GM23338 (cell line): Measurements from ENCODE around the gene ATF7.
"Not testable (repeated sequence)": the region's sequence is repeated elsewhere in the genome, so short reads cannot be mapped to it uniquely, and the experiment has no call there.

Experiments
- CREB1 ChIP-seq: fragments of 250-450 bp; sonication (Bioruptor Pico); IDR thresholded peaks from 2 replicates; pipeline ENCODE4 v1.5.0; 2020; ENCODE audit warnings: low read depth, mild to moderate bottlenecking, moderate library complexity
- CTCF ChIP-seq, 2 experiments: fragments of 200-600 bp in 1 of 2; sonication (generic) in 1 of 2; conservative IDR thresholded peaks; 2 replicates each; pipeline versions ENCODE4 v1.5.1 to v1.6.1; 2016 to 2017; ENCODE audit warnings: antibody characterized with exemption in 2 of 2, low read depth in 2 of 2, mild to moderate bottlenecking in 2 of 2, moderate library complexity in 1 of 2
- EZH2 ChIP-seq: fragments of 200-600 bp; sonication (generic); IDR thresholded peaks from one replicate; pipeline ENCODE4 v1.8.0; 2017; ENCODE audit warnings: antibody characterized with exemption, mild to moderate bottlenecking, low read depth; ENCODE audit not compliant: unreplicated experiment
- EZH2phosphoT487 ChIP-seq: fragments of 200-600 bp; sonication (generic); IDR thresholded peaks from one replicate; pipeline ENCODE4 v1.8.1; 2018; ENCODE audit warnings: antibody characterized with exemption; ENCODE audit not compliant: unreplicated experiment
- JUNB ChIP-seq: IDR thresholded peaks from one replicate; pipeline ENCODE4 v1.6.1; 2016; ENCODE audit warnings: antibody characterized with exemption; ENCODE audit not compliant: unreplicated experiment
- REST ChIP-seq: IDR thresholded peaks from one replicate; pipeline ENCODE4 v1.6.1; 2018; ENCODE audit warnings: antibody characterized with exemption; ENCODE audit not compliant: unreplicated experiment
- ZNF114 ChIP-seq: fragments of 250-450 bp; sonication (Bioruptor Pico); IDR thresholded peaks from 2 replicates; pipeline ENCODE4 v1.5.0; 2020; ENCODE audit warnings: mild to moderate bottlenecking, moderate library complexity
- ZNF331 ChIP-seq: fragments of 250-450 bp; sonication (Bioruptor Pico); IDR thresholded peaks from 2 replicates; pipeline ENCODE4 v1.5.0; 2020; ENCODE audit warnings: low read depth, mild to moderate bottlenecking, moderate library complexity

GRCh38 chr12:53598971-53599370 lies 27.2 kb downstream of the ATF7 start:
- not testable (repeated sequence) for TF ChIP-seq CTCF (conservative IDR thresholded peaks at IDR 0.05; ENCODE audit: low read depth in 2 of 2); ZNF331 (CRISPR knock-in tag); REST; EZH2; ZNF114 (CRISPR knock-in tag); EZH2phosphoT487; CREB1; JUNB
